GM18499 (cell line): ENCODE data around the gene LRRC49.
"Not testable (repeated sequence)": the region's sequence is repeated elsewhere in the genome, so short reads cannot be mapped to it uniquely, and the experiment has no call there.

Source experiments
- ATAC-seq: cut with Tn5 transposase; IDR thresholded peaks from one replicate; pipeline ENCODE4 v1.9.1; 2021; ENCODE audit warnings: moderate number of reproducible peaks; ENCODE audit not compliant: insufficient read depth, unreplicated experiment

Gene LRRC49

DNA sequence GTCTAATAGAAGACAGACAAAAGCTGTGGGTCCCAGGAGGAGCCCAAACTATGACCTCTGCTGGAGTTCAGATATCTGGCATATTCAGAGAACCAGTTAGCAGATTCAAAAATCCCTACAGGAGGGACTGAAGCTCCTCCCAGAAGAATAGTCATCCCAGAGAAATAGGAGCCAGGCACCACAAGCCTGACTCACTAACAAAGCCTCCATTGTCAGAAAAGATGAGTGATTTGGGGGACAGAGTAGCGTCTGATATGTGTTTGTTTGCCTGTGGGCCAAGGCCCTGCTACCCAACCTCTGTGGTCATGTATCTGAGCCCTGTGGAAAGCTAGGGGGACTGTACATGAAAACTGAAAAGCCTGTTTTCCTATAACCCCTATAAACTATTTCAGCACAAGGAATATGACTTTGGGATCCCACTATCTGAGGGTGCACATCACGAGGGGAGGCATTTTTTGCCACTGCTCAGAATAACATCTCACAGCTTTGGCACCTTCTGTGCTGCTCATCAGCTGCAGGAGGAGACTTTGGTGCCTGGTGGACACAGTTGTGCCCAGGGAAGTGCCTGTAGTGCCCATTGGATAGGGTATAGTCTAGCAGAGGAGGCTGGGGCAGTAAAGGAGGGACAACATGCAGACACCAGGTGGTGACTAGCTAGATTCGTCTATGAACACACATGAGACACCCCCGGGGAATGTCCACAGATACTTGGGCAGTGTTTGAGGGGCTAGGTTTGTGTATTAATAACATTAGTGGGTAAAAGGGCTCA, 29.0 kb upstream of the LRRC49 start:
- no peak for ATAC-seq

DNA sequence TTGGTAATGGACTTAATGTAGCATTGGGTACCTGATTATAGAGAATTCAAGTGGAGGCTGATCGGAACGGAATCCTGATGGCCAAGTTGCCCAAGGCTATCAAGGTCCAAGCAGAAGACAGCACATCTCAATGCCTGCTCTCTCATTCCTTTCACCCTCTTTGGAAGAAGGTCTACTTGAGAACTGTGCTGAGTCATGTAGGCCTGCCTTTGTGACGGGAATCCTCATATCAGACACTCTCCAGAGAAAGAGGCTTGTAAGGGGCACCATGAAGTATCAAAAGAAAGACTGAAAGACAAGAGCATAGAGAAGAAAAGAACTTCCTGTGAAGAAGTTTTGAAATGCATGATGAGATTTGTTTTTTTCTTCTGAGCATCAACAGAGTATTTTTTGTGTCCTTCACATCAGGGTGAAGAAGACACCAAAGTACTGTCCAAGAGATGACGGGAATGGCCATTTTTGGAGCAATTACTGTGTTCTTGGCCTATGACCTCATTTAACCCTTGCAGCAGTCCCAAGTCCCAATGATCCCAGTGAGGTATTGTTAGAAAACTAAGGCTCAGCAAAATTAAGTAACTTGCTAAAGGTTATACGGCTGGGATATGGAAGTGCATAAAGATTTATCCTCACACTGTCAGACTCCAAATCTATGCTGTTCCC, 25.5 kb upstream of the LRRC49 start:
- ATAC-seq, result no peak

- no peak for ATAC-seq
Observed at GRCh38 chr15:70867911-70868467, 24.6 kb upstream of the LRRC49 start.

DNA sequence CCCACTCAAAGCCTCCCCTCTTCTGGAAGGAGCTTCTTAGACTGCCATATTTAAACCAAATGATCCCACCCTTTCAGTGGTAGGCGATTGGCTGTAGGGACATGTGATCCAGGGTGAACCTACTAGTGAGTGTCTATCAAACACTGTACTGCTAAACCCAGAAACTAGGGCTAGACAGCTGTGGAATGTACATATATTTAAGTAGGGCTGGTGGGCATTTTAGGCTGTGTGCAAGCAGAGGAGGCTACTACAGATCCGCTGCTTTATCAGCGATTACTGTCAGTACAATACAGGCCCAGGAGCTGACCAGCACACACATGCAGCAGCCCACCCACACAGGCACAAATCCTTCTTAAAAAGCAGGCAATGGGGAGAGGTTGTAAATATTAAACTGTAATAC, 23.3 kb upstream of the LRRC49 start:
- ATAC-seq, result no peak

GRCh38 chr15:70870051-70870450, 22.6 kb upstream of the LRRC49 start:
- ATAC-seq, result no peak

- ATAC-seq, result not testable (repeated sequence)
Observed at GRCh38 chr15:70871490-70871889, 21.1 kb upstream of the LRRC49 start.

- ATAC-seq, result no peak
Observed at GRCh38 chr15:70873232-70874054, 19.2 kb upstream of the LRRC49 start.

DNA sequence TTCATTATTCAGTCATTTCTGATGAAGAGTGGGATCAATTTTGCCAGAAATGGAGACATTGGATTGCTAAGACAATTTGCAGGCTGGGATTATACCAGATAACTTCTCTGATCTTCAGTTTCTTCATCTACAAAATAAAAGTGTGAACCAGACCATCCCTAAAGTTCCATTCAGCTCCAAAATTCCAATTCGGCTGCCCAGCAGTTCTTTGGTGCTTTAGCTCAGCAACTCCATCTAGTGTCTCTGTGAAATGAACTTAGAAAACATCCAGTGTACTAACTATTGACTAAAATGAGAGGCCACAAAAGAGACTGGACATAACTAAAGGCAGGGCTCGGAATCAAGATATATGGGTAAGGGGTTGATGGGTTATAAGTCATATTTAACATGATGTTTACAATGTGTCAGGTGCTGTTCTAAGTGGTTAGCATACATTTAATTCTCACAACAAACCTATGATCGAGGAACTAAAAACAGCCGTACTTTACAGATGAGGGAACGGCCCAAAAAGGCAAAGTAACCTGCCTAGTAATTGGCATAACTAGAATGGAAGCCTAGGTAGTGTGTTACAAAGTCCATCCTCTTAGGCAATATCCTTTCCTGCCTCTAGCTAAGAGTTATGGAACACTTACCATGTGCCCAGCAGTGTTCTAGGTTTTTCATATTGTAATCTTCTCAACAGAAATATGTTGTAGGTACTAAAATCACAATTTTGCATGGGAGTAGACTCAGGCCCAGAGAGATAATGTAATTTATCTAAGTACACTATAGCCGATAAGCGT, 17.4 kb upstream of the LRRC49 start:
- ATAC-seq, result no peak

DNA sequence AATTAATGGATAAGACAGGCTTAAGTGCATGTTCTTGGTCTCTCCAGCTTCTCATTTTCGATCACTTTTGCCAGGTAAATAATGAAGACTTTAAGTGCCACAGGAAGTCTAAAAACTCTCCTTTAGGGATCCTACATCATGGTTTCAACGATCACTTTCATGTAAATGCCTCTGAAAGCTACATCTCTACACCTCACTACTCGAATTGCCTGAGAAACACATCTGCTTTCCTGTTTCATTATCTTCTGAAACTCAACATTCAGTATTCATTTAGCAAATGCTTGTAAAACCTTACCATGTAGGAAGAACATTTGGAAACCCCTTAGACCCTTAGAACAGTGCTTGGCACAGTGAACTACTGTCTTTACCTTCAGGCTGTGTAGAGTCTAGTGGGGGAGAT, 16.6 kb upstream of the LRRC49 start:
- no peak for ATAC-seq

- ATAC-seq, result no peak
Observed at GRCh38 chr15:70876683-70877082, 15.9 kb upstream of the LRRC49 start.

GRCh38 chr15:70879401-70879800, 13.2 kb upstream of the LRRC49 start:
- no peak for ATAC-seq

GRCh38 chr15:70880781-70881180, 11.8 kb upstream of the LRRC49 start:
- no peak for ATAC-seq

DNA sequence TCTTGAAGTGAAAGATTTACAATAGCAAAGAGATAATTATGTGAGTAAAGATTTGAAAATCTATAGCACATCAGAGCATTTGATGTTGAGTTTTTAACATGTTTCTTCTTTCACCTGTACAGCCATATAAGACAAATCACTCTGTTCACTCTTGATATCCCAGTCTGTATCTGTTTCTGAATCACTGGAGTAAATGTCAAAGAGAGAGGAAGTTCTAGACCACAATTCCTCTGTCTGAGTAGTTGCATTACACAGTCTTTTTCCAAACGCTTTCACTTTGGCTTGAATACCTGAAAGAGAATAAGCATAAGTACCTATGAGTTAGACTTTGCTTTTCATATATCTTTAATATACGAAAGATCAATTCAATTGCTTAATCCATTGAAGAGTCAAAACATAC, 10.3 kb upstream of the LRRC49 start:
- no peak for ATAC-seq

DNA sequence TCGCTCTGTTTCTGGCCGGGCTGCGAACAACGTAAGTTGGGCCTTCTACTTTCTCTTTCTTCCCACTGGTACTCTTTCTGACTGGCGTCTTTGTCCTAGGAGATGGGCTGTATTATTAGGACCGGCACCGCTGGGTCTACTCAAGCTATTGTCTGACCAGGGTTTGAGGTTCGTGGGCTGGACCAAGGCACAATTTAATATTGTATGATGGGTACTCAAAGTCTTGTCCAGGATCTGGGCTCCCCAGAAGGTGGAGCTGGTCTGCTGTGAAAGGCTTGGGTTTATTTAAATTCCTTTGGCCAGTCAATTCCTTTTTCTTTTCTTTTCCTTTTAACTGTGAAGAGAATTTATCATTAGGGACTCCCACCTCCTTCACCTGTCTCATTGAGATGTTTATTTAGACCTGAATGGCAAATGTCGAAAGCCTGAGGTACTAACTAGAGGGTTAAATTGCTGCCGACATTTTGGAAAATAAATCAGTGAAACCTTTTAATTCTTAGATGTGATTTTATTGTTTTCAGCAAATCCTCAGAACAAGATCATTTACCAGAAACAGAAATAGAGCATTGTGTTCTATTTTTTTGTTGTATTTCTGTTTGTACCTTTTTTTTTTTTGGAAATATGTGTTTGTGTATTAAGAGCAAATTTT, 410 bp downstream of the LRRC49 start:
- ATAC-seq, result no peak

DNA sequence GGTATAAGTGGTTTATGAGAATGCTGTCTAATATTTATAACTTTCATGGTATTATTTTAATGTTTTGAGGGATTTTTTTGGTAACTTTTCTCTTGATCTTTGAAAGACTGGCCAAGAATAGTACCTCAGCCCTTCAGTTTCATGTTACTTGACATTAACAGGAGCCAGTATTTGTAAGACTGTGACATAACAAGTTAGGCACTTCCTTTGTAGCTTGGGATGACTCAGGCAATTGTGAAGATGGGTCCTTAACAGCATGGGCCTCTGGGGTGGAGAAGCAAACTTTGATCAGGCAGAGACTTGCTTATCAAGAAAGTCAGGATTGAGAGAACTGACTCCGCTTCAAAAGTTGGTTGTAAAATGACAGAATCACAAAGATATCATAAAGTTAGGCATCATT, 9.5 kb downstream of the LRRC49 start:
- no peak for ATAC-seq

DNA sequence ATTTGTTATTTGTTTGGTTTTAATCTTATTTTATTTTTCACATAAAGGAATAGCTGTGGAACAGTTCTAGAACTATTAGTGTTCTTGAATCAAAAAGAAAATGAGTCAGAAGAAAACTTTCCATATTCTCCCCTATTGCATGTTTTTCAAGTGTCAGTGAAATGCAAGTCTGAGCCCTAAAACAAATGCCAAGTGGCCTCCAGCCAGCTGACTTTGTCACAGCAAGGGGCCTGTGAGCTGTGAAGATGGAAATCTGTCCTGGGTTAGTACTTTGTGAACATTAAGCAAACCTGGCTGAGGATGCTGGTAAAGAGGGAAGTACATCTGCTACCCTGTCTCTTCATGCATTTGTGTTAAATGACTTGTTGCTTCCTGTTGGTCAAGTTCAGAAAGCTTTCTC, 14.2 kb downstream of the LRRC49 start:
- no peak for ATAC-seq

DNA sequence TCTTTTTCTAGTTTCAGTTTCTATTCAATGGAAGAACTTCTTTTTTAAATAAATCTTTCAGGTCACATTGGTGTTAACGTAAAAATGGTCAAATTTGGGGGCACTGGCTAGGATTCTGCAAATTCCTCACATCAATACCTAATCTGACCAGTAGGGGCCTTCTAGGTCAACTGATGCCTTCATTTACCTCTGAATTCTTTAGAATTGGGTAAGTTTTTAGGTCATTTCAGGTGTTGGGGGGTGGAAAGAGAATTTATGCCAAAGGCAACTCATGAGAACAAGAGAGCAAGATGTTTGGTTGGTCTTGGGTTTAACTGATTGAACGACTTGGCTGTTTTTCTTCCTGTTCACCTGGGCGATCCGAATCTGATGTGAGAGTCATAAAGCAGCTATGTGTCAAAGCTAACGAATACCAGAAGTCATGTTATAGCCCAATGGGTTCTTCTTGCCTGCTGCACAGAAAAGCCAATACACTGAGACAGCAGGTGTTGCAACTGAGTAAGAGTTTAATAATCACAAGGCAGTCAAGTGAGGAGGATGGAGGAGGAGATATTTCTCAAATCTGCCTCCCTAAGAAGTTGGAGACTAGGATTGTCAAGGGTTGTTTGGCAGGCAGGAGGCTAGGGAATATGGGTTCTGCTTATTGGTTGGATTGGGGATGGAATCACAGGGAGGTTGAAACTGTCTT, 15.3 kb downstream of the LRRC49 start:
- no peak for ATAC-seq

DNA sequence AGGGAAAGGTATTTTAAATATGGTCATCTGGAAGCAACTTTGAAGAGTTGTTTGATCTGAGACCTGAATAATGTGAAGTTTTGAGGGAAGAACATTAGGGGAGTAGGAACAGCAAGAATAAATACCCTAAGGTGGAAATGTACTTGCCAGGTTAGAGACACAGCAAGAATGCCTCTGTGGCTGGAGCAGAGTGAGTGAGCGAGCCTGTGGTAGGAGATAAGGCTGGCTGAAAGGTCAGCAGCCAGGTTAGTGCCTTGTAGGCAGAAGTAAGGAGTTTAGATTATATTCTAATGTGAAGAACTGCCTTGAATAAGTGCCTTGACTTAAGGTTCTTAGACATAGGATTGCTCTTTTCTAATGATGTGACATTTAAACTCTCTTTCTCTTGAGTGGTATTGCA, 18.3 kb downstream of the LRRC49 start:
- ATAC-seq, result no peak

DNA sequence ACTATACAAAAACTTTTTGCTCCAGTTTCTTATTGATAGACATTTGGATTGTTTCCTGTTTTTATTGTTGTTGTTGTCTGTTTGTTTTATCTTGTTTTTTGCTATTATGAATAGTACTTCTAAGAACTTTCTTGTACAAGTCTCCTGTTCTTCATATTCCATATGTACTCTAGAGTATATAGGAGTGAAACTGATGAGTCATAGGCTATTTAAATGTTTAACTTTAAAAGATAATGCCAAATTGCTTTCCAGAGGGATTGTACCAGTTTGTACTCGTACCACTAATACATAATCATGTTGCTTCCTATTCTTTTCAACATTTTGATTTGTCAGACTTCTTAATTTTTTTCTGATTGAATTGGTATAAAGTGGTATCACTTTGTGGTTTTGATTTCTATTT, 19.6 kb downstream of the LRRC49 start:
- ATAC-seq, result no peak
